Stimulated activated CD4-positive, alpha-beta T cell treated with anti-CD3 and anti-CD28 coated beads, TNF-alpha, amount 100 ng/mL, for 1 hour (primary cell): ENCODE results near the gene SPSB3.
"Not testable (repeated sequence)": the region's sequence is repeated elsewhere in the genome, so short reads cannot be mapped to it uniquely, and the experiment has no call there.

Experiments used
- DNase-seq, 3 donors: peaks; one replicate each; pipeline ENCODE4 v3.0.0-alpha.2; 2020; ENCODE audit warnings: low read depth in 3 of 3, low spot score in 1 of 3

SPSB3 gene

DNA sequence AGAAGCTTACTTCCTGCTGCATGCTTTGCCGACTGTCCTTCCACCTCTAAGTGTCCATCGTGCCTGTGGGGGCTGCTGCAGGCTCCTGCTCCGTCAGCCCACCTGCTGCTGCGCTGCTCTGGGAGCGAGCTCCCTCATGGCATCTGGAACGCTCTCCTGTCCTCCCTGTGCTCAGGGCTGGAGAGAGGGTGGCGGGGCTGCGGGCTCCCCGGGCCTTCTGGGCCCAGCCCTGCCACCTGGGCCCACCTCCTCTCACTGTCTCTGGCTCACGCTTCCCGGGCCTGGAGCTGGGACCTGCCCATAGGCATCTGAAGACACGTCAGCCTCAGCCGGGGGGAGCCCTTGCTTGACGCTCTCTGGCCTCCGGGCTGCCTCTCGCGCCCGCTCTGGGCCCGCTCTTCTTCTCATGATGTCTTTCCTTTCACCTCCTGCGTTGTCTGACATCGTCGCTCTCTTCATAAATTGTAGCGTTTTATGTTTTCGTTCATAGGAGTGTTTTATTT lies 38.0 kb downstream of the SPSB3 start:
- no peak for DNase-seq

DNA sequence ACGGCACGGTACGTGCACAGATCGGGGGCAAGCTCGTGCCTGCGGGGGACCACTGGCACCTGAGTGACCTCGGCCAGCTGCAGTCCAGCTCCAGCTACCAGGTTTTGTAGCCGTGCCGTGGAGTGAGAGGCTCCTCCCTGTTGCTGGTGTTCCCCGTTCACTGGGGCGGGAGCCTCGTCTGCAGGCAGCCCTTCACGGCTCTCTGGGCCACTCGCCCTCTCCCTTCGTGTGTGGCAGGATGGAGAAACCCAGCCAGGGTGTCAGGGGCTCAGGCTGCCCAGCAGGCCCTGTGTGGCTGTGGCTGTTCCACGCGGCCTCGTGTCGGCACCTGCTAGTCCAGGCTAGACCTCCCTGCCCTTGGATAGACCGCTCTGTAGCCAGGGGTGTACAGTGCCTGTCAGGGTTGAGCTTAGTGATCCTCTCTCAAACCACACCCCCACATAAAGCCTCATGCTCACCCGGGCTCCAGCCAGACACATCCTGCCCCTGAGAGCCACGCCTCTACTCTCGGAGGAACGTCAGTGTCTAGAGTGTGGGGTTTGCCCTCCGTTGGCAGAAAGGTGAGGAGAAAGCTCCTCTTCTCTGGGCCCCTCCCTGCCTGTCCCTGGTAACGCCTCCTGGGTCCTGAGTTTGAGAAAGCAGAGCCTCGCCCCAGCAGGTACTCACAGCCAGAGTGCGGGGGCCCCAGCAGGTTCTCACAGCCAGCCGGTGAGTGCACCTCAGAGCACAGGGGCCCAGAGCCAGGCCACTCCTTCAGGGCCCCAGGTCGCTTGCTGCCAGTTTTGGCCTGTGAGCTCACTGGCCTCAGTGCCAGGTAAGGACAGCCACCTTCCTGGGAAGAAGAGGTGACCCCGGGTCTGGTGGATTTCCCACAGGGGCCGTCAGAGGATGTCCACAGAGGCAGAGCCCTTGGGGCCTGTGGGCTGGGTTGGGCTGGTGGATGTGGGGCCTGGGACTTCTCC lies 38.7 kb downstream of the SPSB3 start:
- DNase-seq = no peak

DNA sequence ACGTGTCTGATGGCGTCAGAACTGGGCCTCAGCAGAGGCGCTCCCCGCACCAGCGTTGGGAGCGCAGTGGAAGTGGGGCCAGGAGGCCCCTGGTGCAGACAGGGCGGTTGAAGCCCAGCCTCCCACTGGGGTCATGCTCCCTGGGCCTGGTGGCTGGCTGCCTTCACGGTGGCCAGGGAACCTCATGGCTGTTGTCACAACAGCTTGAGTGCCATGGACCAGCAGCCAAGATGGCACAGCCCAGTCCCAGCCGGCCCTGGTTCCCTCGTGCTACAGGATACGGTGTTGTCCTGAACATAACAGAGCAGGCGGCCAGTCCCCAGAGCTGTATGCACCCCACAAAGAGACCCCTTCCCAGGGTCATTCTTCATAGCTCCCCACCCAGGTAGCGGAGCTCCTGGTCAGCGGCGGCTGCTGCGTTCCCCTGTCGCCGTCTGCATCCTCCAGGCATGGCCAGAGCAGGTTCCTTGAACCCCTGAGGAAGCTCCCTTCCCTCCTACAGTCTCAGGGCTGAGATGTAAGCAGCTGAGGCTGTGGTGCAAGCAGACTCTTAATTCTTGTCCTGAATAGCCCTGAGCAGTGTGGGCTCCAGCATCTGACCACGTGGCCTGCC lies 40.7 kb downstream of the SPSB3 start:
- DNase-seq = no peak

DNA sequence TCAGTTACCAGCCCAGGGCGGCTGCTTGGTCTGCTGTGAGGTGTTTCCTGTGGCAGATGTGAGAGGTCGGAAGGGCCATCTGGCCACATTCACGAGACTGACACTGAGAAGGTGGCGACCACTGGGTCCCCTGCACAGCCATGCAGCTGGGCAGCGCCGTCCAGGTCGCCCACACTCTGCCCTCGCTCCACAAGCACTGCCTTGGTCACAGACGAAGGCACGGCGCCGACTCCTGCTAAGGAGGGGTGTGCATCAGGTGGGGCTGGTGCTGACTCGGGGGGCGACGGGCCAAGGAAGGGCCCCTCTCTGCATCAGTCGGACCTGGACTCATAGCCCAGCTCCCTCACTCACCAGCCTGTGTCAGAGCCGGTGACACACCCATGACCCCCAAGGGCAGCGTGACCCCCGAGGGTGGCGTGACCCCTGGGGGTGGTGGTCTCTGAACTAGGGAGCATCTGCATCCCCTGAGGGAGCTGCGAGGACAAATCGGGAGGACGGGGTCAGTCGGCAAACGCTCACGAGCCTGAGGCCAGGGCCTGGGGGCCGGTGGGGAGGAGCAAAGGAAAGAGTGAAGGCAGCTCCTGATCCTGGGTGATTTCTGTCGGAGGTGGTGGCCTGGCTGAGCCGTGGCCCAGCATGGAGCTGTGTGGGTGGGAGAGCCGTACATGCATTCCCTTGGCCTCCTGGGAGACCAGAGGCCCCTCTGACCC lies 41.4 kb downstream of the SPSB3 start:
- no peak for DNase-seq

DNA sequence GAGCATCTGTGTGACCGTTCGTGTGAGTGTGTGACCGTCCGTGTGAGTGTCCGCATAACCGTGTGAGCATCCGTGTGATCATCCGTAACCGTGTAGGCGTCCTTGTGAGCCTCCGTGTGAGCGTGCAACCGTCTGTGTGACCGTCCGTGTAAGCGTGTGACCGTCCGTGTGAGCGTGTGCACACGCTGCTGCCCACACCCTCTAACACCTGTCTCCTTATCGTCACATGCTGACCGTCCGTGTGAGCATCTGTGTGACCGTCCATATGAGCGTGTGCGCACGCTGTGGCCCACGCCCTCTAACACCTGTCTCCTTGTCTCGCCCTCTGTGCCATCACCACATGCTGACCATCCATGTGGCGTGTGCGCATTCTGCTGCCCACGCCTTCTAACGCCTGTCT lies 42.1 kb downstream of the SPSB3 start:
- no peak for DNase-seq

DNA sequence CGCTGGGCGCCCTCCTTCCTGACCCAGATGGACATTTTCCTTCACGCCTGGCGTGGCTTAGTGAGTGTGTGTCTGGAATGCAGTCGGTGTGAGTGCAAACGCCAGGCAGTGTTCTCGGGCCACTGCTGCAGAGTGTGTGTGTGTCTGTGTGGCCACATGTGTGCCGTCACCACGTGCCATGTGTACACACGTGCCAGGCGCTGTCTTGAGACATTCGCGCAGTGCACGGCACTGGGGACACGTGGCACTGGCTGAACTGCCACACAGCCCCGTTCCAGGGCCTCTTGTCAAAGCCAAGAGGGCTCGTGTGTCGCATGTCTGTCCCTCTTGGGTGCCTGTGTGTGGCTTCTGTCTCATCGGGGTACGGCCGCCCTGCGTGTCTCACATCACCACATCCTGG lies 47.6 kb downstream of the SPSB3 start:
- DNase-seq = no peak

DNA sequence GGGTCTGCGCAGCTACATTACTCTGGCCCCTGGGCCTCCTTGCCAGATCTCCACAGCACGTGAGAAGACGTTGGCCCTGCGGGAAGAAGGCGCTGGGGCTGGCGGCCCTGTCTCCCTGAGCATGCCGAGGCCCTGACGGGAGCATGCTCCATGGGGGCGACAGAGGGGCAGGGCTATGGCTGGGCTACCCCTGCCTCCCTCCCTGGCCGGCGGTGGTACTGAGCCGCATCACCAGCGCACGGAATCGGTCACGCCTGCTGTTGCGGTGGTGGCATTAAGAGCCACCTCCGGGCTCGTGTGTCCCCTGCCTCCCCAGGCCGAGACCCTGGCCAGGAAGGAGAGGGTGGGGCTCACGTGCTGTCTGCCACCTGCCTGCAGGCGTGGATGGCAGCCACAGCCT lies 48.2 kb downstream of the SPSB3 start:
- DNase-seq = no peak

DNA sequence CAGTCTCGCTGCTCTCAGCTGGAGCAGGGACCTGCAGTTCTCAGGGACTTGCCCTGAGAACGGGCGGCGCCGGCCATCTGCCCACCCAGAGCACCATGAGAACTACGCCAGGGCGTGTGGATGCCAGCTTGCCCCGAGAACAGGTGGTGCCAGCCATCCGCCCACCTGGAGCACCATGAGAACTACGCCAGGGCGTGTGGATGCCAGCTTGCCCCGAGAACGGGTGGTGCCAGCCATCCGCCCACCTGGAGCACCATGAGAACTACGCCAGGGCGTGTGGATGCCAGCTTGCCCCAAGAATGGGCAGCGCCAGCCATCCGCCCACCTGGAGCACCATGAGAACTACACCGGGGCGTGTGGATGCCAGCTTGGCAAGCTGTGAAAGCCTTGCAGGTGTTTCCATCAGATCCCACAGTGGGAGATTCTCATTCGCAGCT lies 49.8 kb downstream of the SPSB3 start:
- not testable (repeated sequence) for DNase-seq

DNA sequence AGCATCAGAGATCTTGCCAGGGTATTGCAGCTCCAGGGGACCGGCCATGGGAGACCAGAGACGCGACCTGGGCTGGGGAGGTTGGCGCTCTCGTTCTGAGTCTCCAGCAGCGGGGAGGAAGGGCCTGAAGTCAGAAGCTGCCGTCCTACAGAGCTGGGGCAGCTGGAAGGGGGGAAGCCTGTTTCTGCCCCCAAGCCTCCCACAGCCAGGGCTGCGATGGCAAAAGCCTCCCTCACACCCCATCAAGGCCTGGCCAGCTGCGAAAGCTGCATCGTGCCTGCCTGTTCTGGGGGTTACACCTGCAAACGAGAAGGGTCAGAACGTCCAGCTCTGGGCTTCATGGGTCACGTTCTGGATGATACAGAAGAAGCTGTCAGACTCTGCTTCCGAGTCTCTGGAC lies 50.3 kb downstream of the SPSB3 start:
- DNase-seq = no peak

DNA sequence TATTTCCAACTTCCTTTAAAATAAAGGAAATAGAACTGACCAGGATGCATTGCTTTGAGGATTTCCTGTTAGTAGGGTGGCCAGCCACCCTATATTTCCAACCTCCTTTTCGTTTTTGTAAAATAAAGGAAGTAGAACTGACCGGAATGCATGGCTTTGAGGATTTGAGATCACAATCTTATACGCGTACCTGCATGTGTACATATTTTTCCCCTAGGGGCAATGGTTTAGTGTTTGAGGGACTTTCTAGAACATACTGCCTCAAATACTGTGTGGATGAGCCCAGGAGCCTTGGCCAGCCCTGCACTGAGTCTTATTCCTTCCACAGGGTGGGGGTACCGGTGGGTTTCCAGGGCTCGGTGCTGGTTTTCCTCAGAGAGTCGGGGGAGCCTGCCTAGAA lies 50.8 kb downstream of the SPSB3 start:
- no peak for DNase-seq

DNA sequence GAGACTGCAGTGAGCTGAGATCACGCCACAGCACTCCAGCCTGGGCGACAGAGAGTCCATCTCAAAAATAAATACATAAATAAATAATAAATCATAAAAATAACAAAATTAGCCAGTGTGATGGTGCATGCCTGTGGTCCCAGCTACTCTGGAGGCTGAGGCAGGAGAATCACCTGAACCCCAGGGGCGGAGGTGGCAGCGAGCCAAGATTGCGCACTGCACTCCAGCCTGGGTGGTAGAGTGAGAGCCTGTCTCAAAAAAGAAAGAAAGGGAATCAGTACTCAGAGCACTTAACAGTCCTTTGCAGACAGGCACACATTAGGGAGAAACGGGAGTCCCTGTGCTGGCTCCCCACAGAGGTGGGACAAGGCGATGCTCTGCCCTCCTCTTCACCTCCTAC lies 51.3 kb downstream of the SPSB3 start:
- DNase-seq = no peak

DNA sequence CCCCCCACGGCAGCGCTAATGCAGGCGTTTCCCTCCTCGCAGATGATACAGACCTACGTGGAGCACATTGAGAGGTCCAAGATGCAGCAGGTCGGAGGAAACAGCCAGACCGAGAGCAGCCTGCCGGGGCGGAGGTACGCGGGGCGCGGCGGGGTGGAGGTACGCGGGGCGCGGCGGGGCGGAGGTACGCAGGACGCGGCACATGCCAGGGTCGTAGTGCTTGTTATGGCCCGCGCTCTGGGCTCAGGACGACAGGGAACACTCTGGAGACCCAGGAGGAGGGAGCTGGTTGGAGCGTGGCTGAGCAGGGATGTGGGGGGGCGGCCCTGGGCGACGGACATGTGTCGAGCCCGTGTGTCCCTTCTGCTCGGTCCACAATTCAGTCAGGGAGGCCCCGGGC lies 52.9 kb downstream of the SPSB3 start:
- no peak for DNase-seq

DNA sequence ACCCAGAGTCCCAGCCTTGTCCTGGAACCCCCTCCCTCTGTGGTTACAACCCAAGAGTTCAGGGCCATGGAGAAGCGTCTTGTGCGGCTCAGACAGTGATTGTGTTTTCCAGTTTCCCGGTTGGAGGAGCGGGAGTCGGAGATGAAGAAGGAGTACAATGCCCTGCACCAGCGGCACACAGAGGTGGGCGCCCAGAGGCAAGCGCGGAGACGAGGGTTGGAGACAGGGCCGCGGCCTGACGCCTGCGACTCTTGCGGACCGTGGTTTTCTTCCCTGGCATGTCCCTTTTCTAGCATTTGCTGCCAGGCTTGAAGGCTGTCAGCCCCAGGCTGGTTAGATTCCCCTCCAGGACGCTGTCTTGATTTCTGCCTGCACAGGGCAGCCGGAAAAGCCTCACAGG lies 53.3 kb downstream of the SPSB3 start:
- DNase-seq = no peak

DNA sequence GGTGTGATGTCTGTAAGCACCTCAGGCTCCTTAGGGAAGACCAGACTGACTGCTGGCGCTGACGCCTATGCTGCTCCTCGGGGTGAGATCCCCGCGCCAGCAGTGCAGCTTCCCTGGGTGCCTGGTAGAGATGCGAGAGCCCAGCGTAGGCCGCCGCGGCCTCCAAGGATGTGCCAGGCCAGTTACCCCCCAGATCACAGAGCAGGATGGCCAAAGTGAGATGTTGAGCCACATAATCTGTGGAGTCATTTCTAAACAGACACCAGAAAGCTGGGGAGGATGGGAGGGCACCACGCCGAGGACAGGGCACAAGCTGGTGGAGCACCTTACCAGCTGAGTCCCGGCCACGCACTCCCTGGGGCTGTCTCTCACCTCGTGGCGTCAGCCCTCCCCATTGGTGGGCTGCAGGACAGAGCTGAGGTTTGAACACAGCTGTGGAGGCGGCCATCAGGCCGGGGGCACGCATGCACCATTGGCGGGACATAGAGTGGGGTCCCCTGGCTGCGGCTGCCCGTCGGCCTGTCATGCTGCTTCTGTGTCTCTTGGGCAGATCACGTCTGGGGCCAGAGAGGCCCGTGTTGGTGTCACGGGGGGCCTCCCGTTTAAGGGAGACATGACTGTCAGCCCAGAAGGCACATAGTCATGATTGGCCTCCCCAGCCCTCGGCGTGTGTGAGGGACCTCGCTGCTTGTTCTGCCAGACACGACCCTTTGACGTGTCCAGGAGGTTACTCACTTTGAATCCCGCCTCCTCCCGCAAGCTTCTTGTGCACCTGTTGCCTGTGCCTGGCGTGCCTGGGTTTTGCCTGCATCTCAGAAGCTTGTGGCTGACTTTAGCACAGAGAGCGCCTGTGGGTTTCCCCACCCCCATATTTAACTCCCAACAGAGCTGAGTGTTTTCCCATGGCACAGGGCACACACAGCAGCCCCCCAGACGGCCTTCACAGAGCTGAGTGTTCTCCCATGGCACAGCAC lies 54.4 kb downstream of the SPSB3 start:
- DNase-seq = no peak
